H54 (cell line): ENCODE results near the gene SEMA4G.
A peak's percentile ranks its signal among the peaks of the same experiment; 100 is the strongest.

ENCODE experiments used
- DNase-seq: peaks from one replicate; pipeline ENCODE4 v3.0.0; 2011; ENCODE audit warnings: low spot score, mixed read lengths; ENCODE audit not compliant: insufficient read length
- FAIRE-seq: peaks from 3 replicates; lab custom pipeline; 2011; peaks lifted over from hg19 to GRCh38; lab: Jason Lieb, UNC
- POLR2A ChIP-seq: IDR thresholded peaks from 2 replicates; pipeline ENCODE4 v1.6.1; 2011; ENCODE audit warnings: low read depth, mild to moderate bottlenecking, low read length

Gene SEMA4G

DNA sequence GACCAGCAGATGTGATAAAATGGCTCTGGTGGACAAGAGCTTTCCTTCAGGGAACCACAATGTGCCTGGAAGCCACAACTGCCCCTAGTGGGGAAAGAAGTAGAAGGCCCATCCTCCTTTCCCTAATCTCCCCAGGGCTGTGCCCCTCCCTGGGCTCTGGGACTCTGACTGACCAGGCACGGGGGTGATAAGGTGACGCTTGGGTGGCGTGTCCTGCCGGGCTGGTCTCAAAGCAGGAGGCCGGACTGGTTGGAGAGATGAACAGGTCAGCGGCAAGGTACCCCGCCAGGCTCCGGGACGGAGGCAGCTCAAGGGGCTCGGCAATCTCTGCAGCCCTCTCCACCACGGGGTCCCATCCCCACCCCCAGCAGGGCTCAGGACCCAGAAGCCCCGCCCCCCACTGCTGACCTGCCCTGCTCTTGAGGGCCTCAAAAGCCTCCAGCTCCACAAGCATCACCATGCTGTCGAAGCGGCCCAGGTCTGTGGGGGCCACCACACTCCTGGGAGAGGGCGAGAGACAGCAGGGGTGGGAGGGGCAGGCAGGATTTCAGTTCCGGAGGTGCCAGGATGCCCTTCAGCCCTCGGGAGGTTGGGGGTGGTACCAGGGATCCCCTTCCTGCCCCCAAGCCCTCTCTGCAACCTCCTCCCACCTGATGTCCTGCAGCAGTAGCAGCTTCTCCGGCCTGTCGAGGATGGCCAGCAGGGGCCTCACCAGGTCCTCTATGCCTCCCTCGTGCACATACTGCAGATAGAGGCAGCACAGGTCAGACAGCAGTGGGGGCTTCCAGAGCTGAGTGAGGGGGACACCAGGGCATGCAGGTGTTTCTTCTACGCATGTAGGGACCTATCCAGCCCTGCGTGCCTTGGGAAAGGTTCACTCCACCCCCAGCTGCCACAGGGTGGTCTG is 42.5 kb downstream of the SEMA4G start:
- FAIRE-seq: no peak
- DNase-seq: no peak
- TF ChIP-seq POLR2A: no peak

GRCh38 chr10:101012525-101013364 is 43.4 kb downstream of the SEMA4G start:
- no peak for TF ChIP-seq POLR2A
- FAIRE-seq: no peak
- peak; percentile 94 for DNase-seq

DNA sequence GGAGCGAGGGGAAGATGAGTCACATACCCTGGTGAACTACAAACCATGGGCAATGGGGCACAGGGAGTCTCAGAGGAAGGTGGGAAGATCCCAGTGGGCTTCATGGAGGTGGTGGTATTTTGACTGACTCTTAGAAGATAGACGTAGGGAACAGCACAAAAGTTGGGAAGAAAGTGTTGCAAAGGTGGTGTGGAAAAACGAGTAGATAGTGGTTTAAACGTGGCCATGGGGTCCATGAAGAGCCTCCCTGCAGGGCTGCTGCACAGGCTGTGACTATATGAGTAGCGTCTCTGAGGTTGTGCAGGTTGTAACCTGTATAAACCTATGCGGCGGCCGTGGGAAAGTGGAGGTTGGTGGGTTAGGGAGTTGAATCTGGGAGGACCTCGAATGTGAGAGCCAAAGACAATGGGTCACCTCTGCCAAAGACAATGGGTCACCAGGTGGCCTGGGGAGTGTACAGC is 44.1 kb downstream of the SEMA4G start:
- TF ChIP-seq POLR2A: no peak; the same call in 1 of the 2 replicates
- no peak for FAIRE-seq
- no peak for DNase-seq

- no peak for TF ChIP-seq POLR2A
- no peak for FAIRE-seq
Observed at GRCh38 chr10:101014230-101014884, 45.1 kb downstream of the SEMA4G start.

DNA sequence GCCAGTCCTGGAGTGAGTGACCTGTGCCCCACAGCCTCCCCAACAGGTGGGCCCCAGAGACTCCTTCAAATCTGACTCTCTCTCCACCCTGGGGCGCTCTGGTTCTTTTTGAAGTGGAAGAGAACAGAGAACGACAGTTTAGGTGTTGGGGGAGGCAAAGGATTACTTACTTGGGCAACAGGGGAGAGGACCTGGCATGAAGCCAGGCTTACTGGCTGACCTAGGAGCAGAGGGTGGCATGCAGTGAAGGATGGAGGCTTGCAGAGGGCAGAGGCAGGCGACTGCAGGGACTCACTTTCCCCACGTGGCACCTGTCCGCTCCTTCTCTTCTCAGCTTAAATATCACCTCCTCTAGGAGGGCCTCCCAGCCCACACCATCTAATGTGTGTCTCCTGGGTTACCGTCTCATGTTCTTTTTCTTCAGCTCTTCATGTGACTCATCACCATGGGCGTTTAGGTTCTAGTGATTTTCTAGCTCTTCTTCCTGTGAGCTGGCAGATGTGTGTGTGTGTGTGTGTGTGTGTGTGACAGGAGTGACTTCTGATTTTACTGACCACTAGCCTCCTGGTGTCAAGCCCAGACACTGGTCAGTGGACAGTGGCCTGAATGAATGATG is 45.8 kb downstream of the SEMA4G start:
- no peak for TF ChIP-seq POLR2A
- FAIRE-seq: no peak
- DNase-seq: peak; percentile 87

More at GRCh38 chr10:101014230-101014884, 45.1 kb downstream of the SEMA4G start:
- DNase-seq: no peak

- TF ChIP-seq POLR2A: no peak
- FAIRE-seq (no peak), DNase-seq (no peak)
Observed at GRCh38 chr10:101015582-101015973, 46.3 kb downstream of the SEMA4G start.

DNA sequence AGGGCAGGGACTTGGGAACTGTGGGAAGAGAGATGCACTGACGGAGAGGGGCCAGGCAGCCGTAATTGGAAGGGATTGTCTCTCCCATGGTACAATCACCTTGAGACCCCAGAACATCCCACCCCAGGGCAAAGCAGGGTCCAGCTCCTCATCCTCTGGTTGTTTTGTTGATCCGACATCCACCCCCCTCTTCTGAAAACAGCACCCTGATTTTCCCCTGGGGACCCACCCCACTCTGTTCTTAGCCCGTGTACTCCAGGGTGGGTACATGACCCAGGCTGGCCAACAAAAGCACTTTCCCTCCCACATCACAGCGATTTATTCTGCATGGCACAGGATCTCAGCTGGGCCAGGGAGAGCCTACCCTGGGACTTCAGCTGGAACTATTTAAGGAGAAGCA is 47.5 kb downstream of the SEMA4G start:
- TF ChIP-seq POLR2A: no peak
- FAIRE-seq (no peak), DNase-seq (no peak)

- DNase-seq (no peak), FAIRE-seq (no peak)
- no peak for TF ChIP-seq POLR2A
Observed at GRCh38 chr10:101018118-101018599, 48.9 kb downstream of the SEMA4G start.

- peak; percentile 89 for DNase-seq
- no peak for TF ChIP-seq POLR2A
- FAIRE-seq: no peak
Observed at GRCh38 chr10:101018600-101019439, 49.5 kb downstream of the SEMA4G start.
